Naive B cell (primary cell): ENCODE data around the gene TGIF2. TPM values are rescaled to one million over a fixed set of nuclear protein-coding genes. Genes with fewer than 3 reads are reported as not detected.

Source experiments
- ATAC-seq, 2 donors: fragments of 150-1000 bp; cut with Tn5 transposase; 2 replicates each; pipeline ENCODE4 v1.10.0; 2021; ENCODE audit warnings: low read depth in 2 of 2, mild to moderate bottlenecking in 2 of 2, moderate library complexity in 2 of 2
- DNase-seq: peaks from one replicate; pipeline ENCODE4 v3.0.0; 2022
- H3K27ac Mint-ChIP-seq, 6 donors: one replicate each; pipeline ENCODE4 v1.8.0; 2020 to 2022; ENCODE audit warnings: mild to moderate bottlenecking in 6 of 6, mixed read lengths in 6 of 6, moderate library complexity in 5 of 6, inconsistent platforms in 2 of 6
- H3K27me3 Mint-ChIP-seq, 3 donors: one replicate each; pipeline ENCODE4 v1.8.0; 2021 to 2022; ENCODE audit warnings: mixed read lengths in 3 of 3, mild to moderate bottlenecking in 1 of 3
- H3K36me3 Mint-ChIP-seq, 2 donors: one replicate each; pipeline ENCODE4 v1.8.0; 2020 to 2022; ENCODE audit warnings: mixed read lengths in 2 of 2, inconsistent platforms in 1 of 2, mild to moderate bottlenecking in 1 of 2
- H3K4me1 Mint-ChIP-seq, 3 donors: one replicate each; pipeline ENCODE4 v1.8.0; 2020 to 2022; ENCODE audit warnings: mixed read lengths in 3 of 3, inconsistent platforms in 1 of 3, mild to moderate bottlenecking in 1 of 3, moderate library complexity in 1 of 3
- H3K4me3 Mint-ChIP-seq, 8 donors: one replicate each; pipeline ENCODE4 v1.8.0; 2020 to 2022; ENCODE audit warnings: mild to moderate bottlenecking in 8 of 8, mixed read lengths in 8 of 8, moderate library complexity in 8 of 8, inconsistent platforms in 2 of 8
- H3K9me3 Mint-ChIP-seq, 7 donors: one replicate each; pipeline ENCODE4 v1.8.0; 2020 to 2022; ENCODE audit warnings: mixed read lengths in 7 of 7, mild to moderate bottlenecking in 5 of 7, inconsistent platforms in 2 of 7, moderate library complexity in 1 of 7
- polyA plus RNA-seq, 6 donors: library from polyadenylated mRNA; unstranded; fragments of 300-500 nt; fragmentation: Illumina TruSeq; gene quantifications; one replicate each; pipeline ENCODE4 v1.2.3, GENCODE V29; 2021; ENCODE audit warnings: low read depth in 6 of 6

TGIF2 gene
- polyA plus RNA-seq, 6 donors from 2014 or later, result 33.3 to 50.5 (median 39.9) TPM

GRCh38 chr20:36541768-36542488 lies 31.5 kb upstream of the TGIF2 start:
- Mint-ChIP-seq H3K36me3 (no peaks in the 10 kb centered on the region), H3K27ac (peak overlapping the region in 1 of 6 donors; percentile 37), H3K9me3 (no peaks in the 10 kb centered on the region), H3K27me3 (no peaks in the 10 kb centered on the region), H3K4me3 (peak overlapping the region in 7 of 8 donors; percentile 41 to 73 (median 61)), H3K4me1 (peaks cover 0 to 14% (median 6%) of the 10 kb centered on the region in 3 donors)
- peak; percentile 6 to 13 for ATAC-seq
- DNase-seq, result no peak

GRCh38 chr20:36542516-36543183 lies 30.7 kb upstream of the TGIF2 start:
- Mint-ChIP-seq H3K9me3 (no peaks in the 10 kb centered on the region), H3K4me1 (peaks cover 0 to 14% (median 6%) of the 10 kb centered on the region in 3 donors), H3K4me3 (peak overlapping the region in 4 of 8 donors; percentile 5 to 72 (median 24)), H3K27ac (peak overlapping the region in 1 of 6 donors; percentile 16), H3K36me3 (no peaks in the 10 kb centered on the region), H3K27me3 (no peaks in the 10 kb centered on the region)
- no peak for ATAC-seq
- no peak for DNase-seq

- no peaks in the 10 kb centered on the region for H3K36me3 Mint-ChIP-seq
- no peaks in the 10 kb centered on the region for H3K9me3 Mint-ChIP-seq
- H3K4me3 Mint-ChIP-seq, result peak overlapping the region in 1 of 8 donors; percentile 77
- ATAC-seq (no peak), DNase-seq (no peak)
- H3K27me3 Mint-ChIP-seq, result no peaks in the 10 kb centered on the region
- peak overlapping the region in 2 of 6 donors; percentile 42 to 56 for H3K27ac Mint-ChIP-seq
- peaks cover 0 to 14% (median 9%) of the 10 kb centered on the region in 3 donors for H3K4me1 Mint-ChIP-seq
Measured at GRCh38 chr20:36543184-36544133, 29.9 kb upstream of the TGIF2 start.

- no peak for DNase-seq
- ATAC-seq, result no peak
Measured at GRCh38 chr20:36544134-36545018, 29.0 kb upstream of the TGIF2 start.

GRCh38 chr20:36546111-36546736 lies 27.2 kb upstream of the TGIF2 start:
- ATAC-seq (no peak), DNase-seq (no peak)
- Mint-ChIP-seq H3K36me3 (no peaks in the 10 kb centered on the region), H3K4me3 (no peak overlapping the region), H3K9me3 (no peaks in the 10 kb centered on the region), H3K27ac (peak overlapping the region in 1 of 6 donors; percentile 79), H3K4me1 (peaks cover 0 to 10% (median 9%) of the 10 kb centered on the region in 3 donors), H3K27me3 (no peaks in the 10 kb centered on the region)

More at GRCh38 chr20:36544134-36545018, 29.0 kb upstream of the TGIF2 start:
- Mint-ChIP-seq H3K4me3 (peak overlapping the region in 2 of 8 donors; percentile 57 to 77), H3K9me3 (no peaks in the 10 kb centered on the region), H3K27me3 (no peaks in the 10 kb centered on the region), H3K36me3 (no peaks in the 10 kb centered on the region), H3K27ac (peak overlapping the region in 2 of 6 donors; percentile 42 to 56), H3K4me1 (peaks cover 0 to 14% (median 10%) of the 10 kb centered on the region in 3 donors)

GRCh38 chr20:36547186-36548005 lies 26.0 kb upstream of the TGIF2 start:
- Mint-ChIP-seq H3K4me3 (no peak overlapping the region), H3K27ac (peak overlapping the region in 2 of 6 donors; percentile 47 to 93), H3K4me1 (peaks cover 0 to 10% (median 6%) of the 10 kb centered on the region in 3 donors), H3K36me3 (no peaks in the 10 kb centered on the region), H3K27me3 (no peaks in the 10 kb centered on the region), H3K9me3 (no peaks in the 10 kb centered on the region)
- ATAC-seq (no peak), DNase-seq (no peak)

GRCh38 chr20:36548006-36548315 lies 25.4 kb upstream of the TGIF2 start:
- Mint-ChIP-seq H3K9me3 (no peaks in the 10 kb centered on the region), H3K27ac (peak overlapping the region in 1 of 6 donors; percentile 38), H3K4me3 (no peak overlapping the region), H3K36me3 (no peaks in the 10 kb centered on the region), H3K27me3 (no peaks in the 10 kb centered on the region), H3K4me1 (peaks cover 0 to 10% (median 6%) of the 10 kb centered on the region in 3 donors)
- no peak for DNase-seq
- no peak for ATAC-seq

- Mint-ChIP-seq H3K9me3 (no peaks in the 10 kb centered on the region), H3K4me1 (peaks cover 0 to 10% (median 3%) of the 10 kb centered on the region in 3 donors), H3K36me3 (no peaks in the 10 kb centered on the region), H3K4me3 (no peak overlapping the region), H3K27me3 (no peaks in the 10 kb centered on the region), H3K27ac (peak overlapping the region in 1 of 6 donors; percentile 44)
- DNase-seq (no peak), ATAC-seq (no peak)
Measured at GRCh38 chr20:36548704-36549627, 24.4 kb upstream of the TGIF2 start.

GRCh38 chr20:36549628-36549941 lies 23.8 kb upstream of the TGIF2 start:
- H3K27me3 Mint-ChIP-seq, result no peaks in the 10 kb centered on the region
- ATAC-seq, result no peak
- peaks cover 0 to 10% (median 3%) of the 10 kb centered on the region in 3 donors for H3K4me1 Mint-ChIP-seq
- H3K36me3 Mint-ChIP-seq, result no peaks in the 10 kb centered on the region
- DNase-seq, result no peak
- H3K4me3 Mint-ChIP-seq, result no peak overlapping the region
- no peak overlapping the region for H3K27ac Mint-ChIP-seq
- H3K9me3 Mint-ChIP-seq, result no peaks in the 10 kb centered on the region

- Mint-ChIP-seq H3K36me3 (no peaks in the 10 kb centered on the region), H3K4me3 (no peak overlapping the region), H3K4me1 (peaks cover 1 to 12% (median 3%) of the 10 kb centered on the region in 3 donors), H3K9me3 (no peaks in the 10 kb centered on the region), H3K27ac (no peak overlapping the region), H3K27me3 (no peaks in the 10 kb centered on the region)
- no peak for DNase-seq
- no peak for ATAC-seq
Measured at GRCh38 chr20:36549942-36550789, 23.2 kb upstream of the TGIF2 start.
